Measurements from ENCODE around the gene MAP2. TPM values are rescaled to one million over a fixed set of nuclear protein-coding genes. Genes with fewer than 3 reads are reported as not detected.

Gene MAP2
- total RNA-seq, 1 donor from 2014 or later, result 0.79 TPM

- no peak for DNase-seq (ENCODE audit: low read depth in 2 of 2)
Observed at GRCh38 chr2:209713219-209713618, 289.4 kb downstream of the MAP2 start.

GRCh38 chr2:209719034-209719433 lies 295.2 kb downstream of the MAP2 start:
- no peak for DNase-seq (ENCODE audit: low read depth in 2 of 2)

GRCh38 chr2:209721497-209721896 lies 297.6 kb downstream of the MAP2 start:
- no peak for DNase-seq (ENCODE audit: low read depth in 2 of 2)

GRCh38 chr2:209726311-209726710 lies 302.5 kb downstream of the MAP2 start:
- DNase-seq (ENCODE audit: low read depth in 2 of 2), result no peak

- no peak for DNase-seq (ENCODE audit: low read depth in 2 of 2)
Observed at GRCh38 chr2:209727077-209727476, 303.2 kb downstream of the MAP2 start.

- DNase-seq (ENCODE audit: low read depth in 2 of 2), result no peak
Observed at GRCh38 chr2:209734805-209735204, 311.0 kb downstream of the MAP2 start.

- DNase-seq (ENCODE audit: low read depth in 2 of 2), result no peak
Observed at GRCh38 chr2:209741953-209742352, 318.1 kb downstream of the MAP2 start.

GRCh38 chr2:209753020-209753419 lies 329.2 kb downstream of the MAP2 start:
- DNase-seq (ENCODE audit: low read depth in 2 of 2), result no peak

GRCh38 chr2:209757163-209757562 lies 333.3 kb downstream of the MAP2 start:
- no peak for DNase-seq (ENCODE audit: low read depth in 2 of 2)

- DNase-seq (ENCODE audit: low read depth in 2 of 2), result no peak
Observed at GRCh38 chr2:209761566-209761965, 337.7 kb downstream of the MAP2 start.

- no peak for DNase-seq (ENCODE audit: low read depth in 2 of 2)
Observed at GRCh38 chr2:209762563-209762962, 338.7 kb downstream of the MAP2 start.

- DNase-seq (ENCODE audit: low read depth in 2 of 2), result no peak
Observed at GRCh38 chr2:209763106-209763505, 339.3 kb downstream of the MAP2 start.

GRCh38 chr2:209766613-209767012 lies 342.8 kb downstream of the MAP2 start:
- DNase-seq (ENCODE audit: low read depth in 2 of 2), result no peak

GRCh38 chr2:209767316-209767715 lies 343.5 kb downstream of the MAP2 start:
- DNase-seq (ENCODE audit: low read depth in 2 of 2), result no peak

GRCh38 chr2:209768557-209768956 lies 344.7 kb downstream of the MAP2 start:
- DNase-seq (ENCODE audit: low read depth in 2 of 2), result no peak

GRCh38 chr2:209771474-209772289 lies 347.8 kb downstream of the MAP2 start, which contains the start of gene UNC80:
Gene UNC80, plus strand, starts transcription at chr2:209771832. Its CDS starts 241 bp downstream, at chr2:209772073.
- peak; percentile 60 to 67 for DNase-seq (ENCODE audit: low read depth in 2 of 2)

- DNase-seq (ENCODE audit: low read depth in 2 of 2), result no peak
Observed at GRCh38 chr2:209772290-209772685, 348.4 kb downstream of the MAP2 start.

- DNase-seq (ENCODE audit: low read depth in 2 of 2), result no peak
Observed at GRCh38 chr2:209773377-209773776, 349.5 kb downstream of the MAP2 start.

Measured in lung microvascular endothelial cell (primary cell).